ENCODE data around the gene KCNE4.
"Not testable (repeated sequence)": the region's sequence is repeated elsewhere in the genome, so short reads cannot be mapped to it uniquely, and the experiment has no call there.

KCNE4 gene

GRCh38 chr2:223058952-223059716 is 7.1 kb downstream of the KCNE4 start:
- no peak for DNase-seq (ENCODE audit: low spot score)

GRCh38 chr2:223060201-223060825 is 8.3 kb downstream of the KCNE4 start:
- no peak for DNase-seq (ENCODE audit: low spot score)

GRCh38 chr2:223062396-223062795 is 10.4 kb downstream of the KCNE4 start:
- DNase-seq (ENCODE audit: low spot score) = no peak

DNA sequence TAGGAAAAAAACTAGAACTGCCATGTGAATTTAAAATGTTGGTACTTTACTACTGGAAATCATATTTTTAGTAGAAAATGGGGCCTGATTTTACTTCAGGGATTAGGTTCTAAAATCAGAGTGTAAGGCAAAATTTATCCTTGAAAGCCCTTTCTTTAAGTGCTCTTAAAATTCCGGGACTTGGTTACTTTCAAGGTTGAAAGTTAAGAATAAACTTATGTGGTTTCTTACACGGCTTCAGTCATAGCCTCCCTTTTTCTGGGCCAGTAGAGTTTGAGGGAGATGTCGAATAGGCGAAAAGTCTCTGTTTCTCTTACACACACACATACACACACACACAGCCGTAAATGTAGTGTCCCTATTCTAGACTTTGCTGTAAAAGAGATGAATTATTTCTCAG is 13.1 kb downstream of the KCNE4 start:
- DNase-seq (ENCODE audit: low spot score) = no peak

DNA sequence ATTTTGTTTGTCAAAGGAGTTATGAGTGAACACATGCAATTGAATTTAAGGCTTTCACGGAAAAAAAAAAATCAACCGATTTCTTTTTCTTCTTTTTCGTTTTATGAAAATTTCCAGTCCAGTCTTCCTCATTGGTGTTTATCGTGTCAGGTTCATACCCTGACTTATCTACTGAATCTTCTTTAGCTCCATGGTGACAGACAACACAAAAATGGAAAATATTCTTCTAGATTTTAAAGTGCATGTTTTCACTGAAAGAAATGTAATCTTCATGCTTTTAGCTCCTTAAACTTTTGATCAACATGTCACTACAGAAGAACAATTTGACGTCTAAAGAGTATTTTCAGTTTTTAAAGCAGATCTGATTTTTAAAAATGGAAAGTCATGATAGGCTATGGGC is 14.7 kb downstream of the KCNE4 start:
- DNase-seq (ENCODE audit: low spot score) = no peak

DNA sequence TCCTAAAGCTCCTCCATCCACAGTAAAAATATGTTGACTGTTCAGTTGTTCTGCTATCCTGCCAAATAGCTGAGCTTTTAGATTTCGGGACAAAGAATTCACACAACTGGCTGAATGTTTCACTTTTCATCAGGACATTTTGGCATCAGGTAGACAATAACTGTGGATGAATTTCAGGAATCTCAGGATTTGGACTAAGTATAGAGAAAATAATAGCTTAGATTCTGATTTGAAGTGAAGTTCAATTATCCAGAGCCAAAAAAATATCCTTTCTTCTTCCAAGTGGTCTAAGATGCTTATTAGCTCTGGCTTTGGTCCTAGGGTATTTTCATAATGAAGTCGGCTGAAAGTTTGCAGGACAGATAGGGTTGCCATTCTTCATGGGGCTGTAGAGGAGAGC is 16.1 kb downstream of the KCNE4 start:
- DNase-seq (ENCODE audit: low spot score) = no peak

DNA sequence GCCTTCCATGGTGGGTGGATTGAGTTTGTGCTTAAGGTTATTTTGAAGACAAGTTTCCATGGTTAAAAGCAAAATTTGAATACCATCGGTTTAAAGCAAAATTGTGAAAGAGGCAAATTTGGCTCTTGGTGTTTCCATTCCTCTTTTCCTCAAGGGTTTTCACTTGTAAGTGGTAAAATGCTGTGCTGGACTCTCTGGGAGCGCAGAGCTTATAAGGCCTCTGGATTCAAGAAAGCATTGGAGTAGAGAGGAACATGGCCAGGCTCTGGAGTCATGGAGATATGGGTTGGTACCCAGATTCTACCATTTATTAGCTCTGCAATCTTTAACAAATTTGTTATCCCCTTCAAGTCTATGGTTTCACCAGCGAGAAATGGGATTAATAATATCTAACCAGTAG is 17.5 kb downstream of the KCNE4 start:
- DNase-seq (ENCODE audit: low spot score) = no peak

DNA sequence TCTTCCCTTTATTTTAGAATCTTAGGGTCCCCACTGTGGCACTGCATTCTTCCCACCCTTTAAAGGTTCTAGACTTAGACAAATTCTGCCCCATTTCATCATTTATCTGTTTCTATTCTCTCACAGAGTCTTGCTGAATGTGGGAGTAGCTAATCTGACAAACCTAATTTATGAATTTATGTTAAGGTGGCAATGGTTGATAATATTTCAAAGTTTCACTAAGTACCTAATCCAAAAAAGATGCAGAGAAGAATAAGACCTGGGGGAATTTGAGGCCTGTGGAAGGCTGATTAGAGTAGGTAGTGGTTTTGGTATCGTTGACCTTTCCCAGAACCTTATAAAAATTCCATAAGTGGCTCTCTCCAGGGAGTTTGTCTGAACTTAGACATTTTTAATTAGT is 18.0 kb downstream of the KCNE4 start:
- no peak for DNase-seq (ENCODE audit: low spot score)

- no peak for DNase-seq (ENCODE audit: low spot score)
Observed at GRCh38 chr2:223071139-223071538, 19.1 kb downstream of the KCNE4 start.

DNA sequence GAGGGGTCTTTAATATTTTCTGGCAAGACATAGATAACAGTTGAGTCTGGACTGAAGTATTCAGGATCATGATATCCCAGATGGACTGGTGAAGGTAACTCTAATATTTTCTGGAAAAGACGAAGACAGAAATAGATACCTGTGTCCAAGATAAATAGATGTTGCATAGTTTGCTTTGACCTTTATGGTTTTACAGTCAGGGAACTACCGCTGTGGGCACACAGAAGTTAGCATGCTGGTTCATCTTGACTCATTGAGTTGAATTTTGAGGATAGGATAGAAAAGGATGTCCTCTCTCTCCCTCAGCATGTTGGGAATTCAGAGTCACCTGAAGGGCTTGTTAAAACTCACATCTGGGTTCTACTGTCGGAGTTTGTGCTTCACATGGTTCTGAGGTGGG is 20.8 kb downstream of the KCNE4 start:
- DNase-seq (ENCODE audit: low spot score) = no peak

DNA sequence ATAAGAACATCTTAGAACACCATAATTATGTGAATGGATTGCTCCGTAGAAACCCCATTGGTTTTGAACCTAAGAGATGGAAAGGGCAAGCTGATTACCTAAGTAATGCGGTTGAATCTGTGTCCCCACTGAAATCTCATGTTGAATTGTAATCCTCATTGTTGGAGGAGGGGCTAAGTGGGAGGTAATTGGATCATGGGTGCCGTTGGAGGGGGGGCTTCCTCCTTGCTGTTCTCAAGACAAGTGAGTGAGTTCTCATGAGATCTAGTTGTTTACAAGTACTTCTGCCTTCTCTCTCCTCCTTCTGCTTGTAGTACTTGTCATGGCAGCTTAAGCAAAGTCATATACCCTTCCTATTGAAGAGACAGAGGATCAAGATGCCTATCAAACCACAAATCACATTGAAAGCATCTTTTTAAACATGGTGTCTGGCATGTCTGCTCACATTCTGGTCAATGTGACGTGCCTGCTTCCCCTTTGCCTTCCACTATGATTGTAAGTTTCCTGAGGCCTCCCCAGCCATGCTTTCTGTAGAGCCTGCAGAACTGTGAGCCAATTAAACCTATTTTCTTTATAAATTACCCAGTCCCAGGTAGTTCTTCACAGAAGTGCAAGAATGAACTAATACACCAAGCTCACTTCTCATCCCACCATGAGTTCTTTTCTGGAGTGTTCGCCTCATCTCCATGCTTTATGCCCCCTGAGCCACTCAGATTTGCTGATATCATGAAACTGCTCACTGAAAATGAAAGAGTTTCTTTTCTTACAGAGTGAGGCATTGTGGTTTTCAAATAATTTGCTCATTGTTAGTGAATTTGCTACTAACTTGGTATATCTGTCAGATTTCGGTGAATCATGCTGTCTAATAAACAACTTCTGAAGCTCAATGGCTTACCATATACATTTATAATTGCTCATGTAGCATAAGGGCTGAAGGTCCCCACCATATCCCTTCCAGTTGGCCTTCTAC is 23.6 kb downstream of the KCNE4 start:
- DNase-seq (ENCODE audit: low spot score) = no peak

- peak; percentile 81 for DNase-seq (ENCODE audit: low spot score)
Observed at GRCh38 chr2:223076573-223076972, 24.6 kb downstream of the KCNE4 start.

DNA sequence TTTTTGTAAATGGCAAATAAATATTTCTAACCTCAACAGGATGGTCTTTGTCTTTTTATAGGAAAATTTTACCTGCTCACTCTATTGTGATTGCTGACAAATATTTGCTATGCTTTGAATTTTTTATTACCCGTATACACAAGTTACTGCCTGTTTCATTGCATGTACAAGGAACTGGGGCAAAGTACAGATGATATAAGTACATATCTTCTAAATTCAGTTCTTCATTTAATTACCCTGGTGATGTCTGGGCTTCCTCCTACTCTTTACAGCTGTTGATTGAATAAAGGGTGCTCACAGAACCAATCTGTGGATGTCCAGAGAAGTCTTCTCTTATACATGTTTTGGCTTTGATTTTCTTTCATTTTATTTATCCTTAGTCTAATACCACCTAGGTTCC is 26.5 kb downstream of the KCNE4 start:
- DNase-seq (ENCODE audit: low spot score) = no peak

DNA sequence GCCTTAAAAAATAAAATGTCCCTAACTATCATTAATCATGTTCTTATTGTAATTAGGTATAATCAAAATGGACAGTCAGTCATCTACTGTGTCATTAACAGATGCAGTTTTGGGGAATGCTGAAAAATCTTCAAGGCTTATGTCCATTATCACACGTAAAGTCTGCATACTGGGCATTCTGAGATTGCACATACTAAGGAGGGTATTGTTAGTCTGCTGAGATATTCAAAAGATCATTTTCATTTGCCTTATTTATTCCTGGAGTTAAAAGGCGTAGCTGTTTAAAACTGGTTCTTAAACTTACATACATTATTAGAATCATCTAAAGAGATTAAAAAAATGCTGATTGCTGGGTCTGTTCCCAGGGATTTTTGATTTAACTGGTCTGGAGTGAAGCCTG is 27.4 kb downstream of the KCNE4 start:
- no peak for DNase-seq (ENCODE audit: low spot score)

GRCh38 chr2:223079925-223080324 is 27.9 kb downstream of the KCNE4 start:
- DNase-seq (ENCODE audit: low spot score) = no peak

GRCh38 chr2:223080790-223081360 is 28.9 kb downstream of the KCNE4 start:
- DNase-seq (ENCODE audit: low spot score) = not testable (repeated sequence)

DNA sequence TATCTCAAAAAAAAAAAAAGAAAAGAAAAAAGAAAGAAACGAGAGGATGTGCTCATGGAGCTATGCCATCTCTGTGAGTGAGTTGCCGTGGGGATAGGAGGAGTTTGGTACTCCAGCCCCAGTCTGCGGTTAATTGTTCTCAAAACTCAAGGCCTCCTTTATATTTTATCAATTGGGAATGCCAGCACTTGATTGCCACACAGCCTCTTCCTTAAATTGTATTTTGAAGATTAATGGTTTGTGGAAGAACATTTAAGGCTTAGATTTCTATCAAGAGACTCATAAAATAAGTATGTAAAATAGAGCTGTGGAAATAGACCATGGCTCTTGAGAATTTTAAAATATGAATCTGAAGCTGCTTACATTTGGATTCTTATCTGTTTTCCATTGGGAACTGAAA is 29.8 kb downstream of the KCNE4 start:
- DNase-seq (ENCODE audit: low spot score) = no peak

DNA sequence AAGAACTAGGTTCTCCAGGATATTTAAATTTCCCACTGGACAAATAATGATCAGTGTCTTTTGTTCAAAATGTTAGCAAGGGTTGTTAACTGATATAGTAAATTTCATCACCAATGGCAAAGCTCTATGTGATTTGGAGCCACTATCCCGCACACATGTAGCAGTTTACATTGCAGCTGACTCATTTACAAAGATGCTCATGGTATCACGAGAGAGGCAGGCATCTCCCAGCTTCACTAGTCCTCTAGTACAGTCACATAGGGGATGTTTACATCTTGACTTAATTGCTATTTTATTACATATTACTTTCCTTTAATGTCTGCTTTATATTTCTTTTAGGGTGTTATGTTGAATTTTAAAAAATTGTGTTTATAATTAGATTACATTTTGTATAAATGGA is 30.7 kb downstream of the KCNE4 start:
- DNase-seq (ENCODE audit: low spot score) = no peak

DNA sequence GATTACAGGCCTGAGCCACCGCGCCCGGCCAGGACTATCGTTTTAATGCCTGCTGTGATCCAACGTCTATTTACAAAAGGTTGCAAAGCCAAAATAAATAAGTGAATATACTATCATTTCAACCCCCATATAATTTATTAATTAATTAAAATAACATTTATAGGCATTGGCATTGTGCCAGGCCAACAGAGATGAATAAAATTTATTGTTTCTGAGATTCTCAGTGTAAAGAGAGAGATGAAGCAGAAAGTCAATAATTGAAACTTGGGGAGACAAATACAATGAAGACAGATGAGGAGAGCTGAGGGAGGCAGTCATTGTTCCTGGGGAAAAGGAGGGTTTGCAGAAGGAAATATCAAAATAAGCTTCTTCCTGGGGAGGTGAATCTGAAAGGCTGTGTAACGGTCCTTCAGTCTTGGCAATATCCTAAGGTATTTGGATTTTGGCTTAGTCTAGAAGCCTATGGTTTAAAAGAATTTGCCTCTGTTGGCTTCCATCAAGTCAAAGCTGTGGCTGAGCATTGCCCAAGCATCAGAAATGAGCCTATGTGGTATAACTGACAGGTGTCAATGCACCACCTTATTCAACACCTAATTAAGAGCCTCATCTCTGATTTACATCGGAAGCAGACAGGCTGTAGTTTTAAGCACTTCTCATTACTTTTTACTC is 31.5 kb downstream of the KCNE4 start:
- no peak for DNase-seq (ENCODE audit: low spot score)

DNA sequence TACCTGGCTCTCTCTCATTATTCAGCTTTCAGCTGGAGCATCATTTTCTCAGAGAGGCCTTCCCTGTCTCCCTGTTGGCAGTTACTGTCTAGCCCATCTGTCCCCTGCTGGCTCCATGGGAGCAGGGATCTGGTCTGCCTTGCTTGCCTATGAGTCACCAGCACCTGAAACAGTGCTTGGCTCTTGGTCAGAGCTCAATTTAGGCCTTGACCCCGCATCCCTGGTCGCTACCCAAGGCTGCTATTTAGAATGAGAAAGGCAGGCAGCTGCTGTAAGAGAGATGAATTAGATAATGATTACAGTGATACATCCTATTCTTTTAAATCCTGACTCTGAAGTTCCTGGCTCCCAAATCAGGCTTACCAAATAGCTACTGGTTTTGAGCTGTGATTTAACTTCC is 32.9 kb downstream of the KCNE4 start:
- no peak for DNase-seq (ENCODE audit: low spot score)

DNA sequence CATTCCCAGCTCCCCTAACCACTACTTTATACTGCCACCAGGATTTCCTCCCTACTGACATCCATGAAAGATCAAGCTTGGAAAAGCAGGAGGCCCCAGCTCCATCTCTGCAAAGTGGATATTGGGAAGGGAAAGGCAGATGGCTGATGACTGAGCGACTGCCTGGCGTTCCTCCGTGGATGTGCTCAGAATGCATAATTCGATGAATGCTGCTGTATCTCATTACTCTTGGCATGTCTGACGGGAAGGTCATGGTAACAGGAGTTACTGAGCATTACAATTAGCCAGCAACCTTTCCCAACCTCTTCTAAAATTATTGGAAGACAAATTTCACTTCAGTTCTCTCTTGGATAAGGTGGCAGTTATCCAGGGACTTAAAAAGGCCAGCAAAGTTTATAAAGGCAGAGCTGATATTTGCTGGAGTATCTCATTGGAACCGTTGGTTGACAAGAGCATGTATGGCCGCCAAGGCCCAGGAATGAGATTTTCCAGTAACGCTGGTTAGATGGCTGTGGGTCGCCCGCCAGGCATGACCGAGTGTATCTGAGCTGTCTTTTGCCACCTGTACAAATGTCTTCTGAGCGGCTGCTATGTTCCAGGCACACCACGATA is 34.5 kb downstream of the KCNE4 start:
- DNase-seq (ENCODE audit: low spot score) = no peak
